EL (cell line): ENCODE data around the gene DLG2.

ENCODE experiments used
- DNase-seq: peaks from one replicate; pipeline ENCODE4 v3.0.0-alpha.2; 2016

Gene DLG2

GRCh38 chr11:84035645-84036044 is 1591.5 kb downstream of the DLG2 start:
- DNase-seq = no peak

GRCh38 chr11:84034484-84034883 is 1592.7 kb downstream of the DLG2 start:
- no peak for DNase-seq

- no peak for DNase-seq
These were observed 1602.9 kb downstream of the DLG2 start for GRCh38 chr11:84024266-84024665.

- no peak for DNase-seq
These were observed 1604.4 kb downstream of the DLG2 start for GRCh38 chr11:84022695-84023094.

- DNase-seq = no peak
These were observed 1604.9 kb downstream of the DLG2 start for GRCh38 chr11:84022201-84022600.

- no peak for DNase-seq
These were observed 1605.9 kb downstream of the DLG2 start for GRCh38 chr11:84021291-84021690.

GRCh38 chr11:84019571-84020194 is 1607.5 kb downstream of the DLG2 start:
- DNase-seq = peak; percentile 49

GRCh38 chr11:84014539-84014938 is 1612.6 kb downstream of the DLG2 start:
- DNase-seq = no peak

- DNase-seq = no peak
These were observed 1614.8 kb downstream of the DLG2 start for GRCh38 chr11:84012171-84012826.

GRCh38 chr11:84003181-84003580 is 1624.0 kb downstream of the DLG2 start:
- DNase-seq = no peak

- no peak for DNase-seq
These were observed 1628.2 kb downstream of the DLG2 start for GRCh38 chr11:83998921-83999320.

GRCh38 chr11:83990160-83990733 is 1636.9 kb downstream of the DLG2 start:
- DNase-seq = no peak

GRCh38 chr11:83982825-83983224 is 1644.3 kb downstream of the DLG2 start:
- DNase-seq = no peak

GRCh38 chr11:83979593-83979992 is 1647.6 kb downstream of the DLG2 start:
- DNase-seq = no peak

- DNase-seq = no peak
These were observed 1648.2 kb downstream of the DLG2 start for GRCh38 chr11:83978942-83979341.

GRCh38 chr11:83976086-83976485 is 1651.1 kb downstream of the DLG2 start:
- DNase-seq = no peak

GRCh38 chr11:83972536-83972935 is 1654.6 kb downstream of the DLG2 start:
- no peak for DNase-seq

GRCh38 chr11:83971063-83971462 is 1656.1 kb downstream of the DLG2 start:
- no peak for DNase-seq

- no peak for DNase-seq
These were observed 1657.0 kb downstream of the DLG2 start for GRCh38 chr11:83970061-83970671.

GRCh38 chr11:83957038-83957900 is 1669.9 kb downstream of the DLG2 start:
- DNase-seq = no peak

- DNase-seq = no peak
These were observed 1670.9 kb downstream of the DLG2 start for GRCh38 chr11:83956119-83956697.

GRCh38 chr11:83954780-83955179 is 1672.4 kb downstream of the DLG2 start:
- no peak for DNase-seq

- DNase-seq = no peak
These were observed 1675.6 kb downstream of the DLG2 start for GRCh38 chr11:83951521-83951920.
